ENCODE results near the gene SBNO2. TPM values are rescaled to one million over a fixed set of nuclear protein-coding genes. Genes with fewer than 3 reads are reported as not detected.
A peak's percentile ranks its signal among the peaks of the same experiment; 100 is the strongest.
"Not testable (repeated sequence)": the region's sequence is repeated elsewhere in the genome, so short reads cannot be mapped to it uniquely, and the experiment has no call there.

Gene SBNO2
- total RNA-seq, 1 donor from 2014 or later: 40.9 TPM

- no peaks in the 10 kb centered on the region for H3K27me3 Mint-ChIP-seq
- H3K36me3 Mint-ChIP-seq (ENCODE audit: insufficient read depth): peaks cover 8% of the 10 kb centered on the region
- no peak for DNase-seq (ENCODE audit: low spot score, unreplicated experiment)
- no peak overlapping the region for H3K27ac Mint-ChIP-seq
- H3K4me1 Mint-ChIP-seq (ENCODE audit: low read depth): no peaks in the 10 kb centered on the region
- TF ChIP-seq CTCF (IDR thresholded peaks at IDR 0.05; ENCODE audit: unreplicated experiment): no peak
- H3K9me3 Mint-ChIP-seq (ENCODE audit: low read depth): no peaks in the 10 kb centered on the region
- H3K4me3 Mint-ChIP-seq (ENCODE audit: low read depth): no peak overlapping the region
These were observed 57.1 kb downstream of the SBNO2 start for GRCh38 chr19:1116726-1117581.

- no peak for DNase-seq (ENCODE audit: low spot score, unreplicated experiment)
- peaks cover 4% of the 10 kb centered on the region for H3K36me3 Mint-ChIP-seq (ENCODE audit: insufficient read depth)
- no peaks in the 10 kb centered on the region for H3K4me1 Mint-ChIP-seq (ENCODE audit: low read depth)
- H3K27ac Mint-ChIP-seq: no peak overlapping the region
- no peaks in the 10 kb centered on the region for H3K27me3 Mint-ChIP-seq
- H3K9me3 Mint-ChIP-seq (ENCODE audit: low read depth): no peaks in the 10 kb centered on the region
- no peak overlapping the region for H3K4me3 Mint-ChIP-seq (ENCODE audit: low read depth)
- TF ChIP-seq CTCF (IDR thresholded peaks at IDR 0.05; ENCODE audit: unreplicated experiment): no peak
These were observed 58.2 kb downstream of the SBNO2 start for GRCh38 chr19:1115646-1116420.

- H3K4me1 Mint-ChIP-seq (ENCODE audit: low read depth); H3K9me3 Mint-ChIP-seq (ENCODE audit: low read depth); H3K27me3 Mint-ChIP-seq; H3K4me3 Mint-ChIP-seq (ENCODE audit: low read depth); H3K36me3 Mint-ChIP-seq (ENCODE audit: insufficient read depth); DNase-seq (ENCODE audit: low spot score, unreplicated experiment): not testable (repeated sequence)
- peak overlapping the region; percentile 41 for H3K27ac Mint-ChIP-seq
These were observed 59.3 kb downstream of the SBNO2 start for GRCh38 chr19:1114728-1115127.

- H3K27me3 Mint-ChIP-seq: no peaks in the 10 kb centered on the region
- H3K36me3 Mint-ChIP-seq (ENCODE audit: insufficient read depth): peaks cover 4% of the 10 kb centered on the region
- H3K9me3 Mint-ChIP-seq (ENCODE audit: low read depth): no peaks in the 10 kb centered on the region
- no peak for DNase-seq (ENCODE audit: low spot score, unreplicated experiment)
- TF ChIP-seq CTCF (IDR thresholded peaks at IDR 0.05; ENCODE audit: unreplicated experiment): no peak
- H3K4me1 Mint-ChIP-seq (ENCODE audit: low read depth): no peaks in the 10 kb centered on the region
- no peak overlapping the region for H3K4me3 Mint-ChIP-seq (ENCODE audit: low read depth)
- H3K27ac Mint-ChIP-seq: no peak overlapping the region
These were observed 60.0 kb downstream of the SBNO2 start for GRCh38 chr19:1113986-1114483.

GRCh38 chr19:1113030-1113985 lies 60.8 kb downstream of the SBNO2 start:
- Mint-ChIP-seq H3K27ac (no peak overlapping the region), H3K4me1 (ENCODE audit: low read depth) (no peaks in the 10 kb centered on the region), H3K4me3 (ENCODE audit: low read depth) (no peak overlapping the region), H3K27me3 (no peaks in the 10 kb centered on the region), H3K9me3 (ENCODE audit: low read depth) (no peaks in the 10 kb centered on the region), H3K36me3 (ENCODE audit: insufficient read depth) (no peaks in the 10 kb centered on the region)
- peak; percentile 96 for DNase-seq (ENCODE audit: low spot score, unreplicated experiment)
- TF ChIP-seq CTCF (IDR thresholded peaks at IDR 0.05; ENCODE audit: unreplicated experiment): peak; percentile 83
